ENCODE data around the gene JRKL. TPM values are rescaled to one million over a fixed set of nuclear protein-coding genes. Genes with fewer than 3 reads are reported as not detected.

The JRKL gene
- 1 to 10 TPM; 8.8 to 9.4 TPM for total RNA-seq

DNA sequence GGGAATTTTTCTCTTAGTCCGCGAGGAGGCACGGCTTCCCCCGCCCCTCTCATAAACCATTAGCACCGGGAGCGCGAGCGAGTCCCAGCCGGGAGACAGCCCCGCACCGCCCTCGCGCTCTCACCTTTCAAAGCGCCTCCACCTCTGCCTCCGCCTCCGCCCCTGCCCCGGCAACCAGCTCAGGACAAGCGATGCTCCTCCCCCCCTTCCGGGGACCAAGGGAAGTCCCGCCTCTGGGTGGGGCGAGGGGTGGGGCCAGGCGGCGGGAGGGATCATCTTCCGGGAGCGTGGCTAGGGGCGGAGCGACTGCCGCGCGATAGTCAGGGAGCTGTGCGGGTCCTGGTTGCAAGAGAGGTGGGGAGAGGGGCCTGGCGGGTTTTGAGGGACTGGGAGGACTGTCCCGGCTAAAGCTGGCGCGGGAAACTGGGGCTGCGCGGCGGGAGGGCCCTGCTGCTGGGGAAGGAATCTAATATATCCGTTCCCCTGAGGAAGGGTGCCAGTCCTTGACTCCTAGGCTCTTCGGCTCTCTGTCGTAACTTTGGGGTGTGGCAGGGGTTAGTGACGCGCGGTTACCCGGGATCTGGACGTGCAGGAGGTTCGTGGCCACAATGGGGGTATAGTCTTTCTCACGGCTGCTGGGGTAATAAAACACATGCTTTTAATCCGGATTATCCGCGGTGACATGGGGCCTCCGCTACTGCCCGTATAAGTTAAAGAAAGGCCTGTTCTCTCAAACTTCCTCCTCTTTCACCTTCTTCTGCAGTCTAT, at the start of gene JRKL, which contains the start of gene CCDC82:
JRKL (plus strand) TSS at position 294 of the 768 bp plus-strand sequence. CDS start 637 bp downstream, outside the sequence.
CCDC82 (minus strand) TSS at position 193 of the 768 bp plus-strand sequence. CDS start 5,165 bp downstream, outside the sequence.
- Mint-ChIP-seq H3K36me3 (peaks cover 6% of the 10 kb centered on the region), H3K27ac (peak within 1 kb of the TSS; percentile 85 to 88), H3K4me1 (ENCODE audit: low read depth in 2 of 2) (peaks cover 25 to 50% of the 10 kb centered on the region in 2 donors), H3K4me3 (peak within 1 kb of the TSS; percentile 92), H3K9me3 (no peaks in the 10 kb centered on the region), H3K27me3 (no peaks in the 10 kb centered on the region)
- DNase-seq (ENCODE audit: low spot score) = peak; percentile 98
- ATAC-seq = peak; percentile 99 to 100

DNA sequence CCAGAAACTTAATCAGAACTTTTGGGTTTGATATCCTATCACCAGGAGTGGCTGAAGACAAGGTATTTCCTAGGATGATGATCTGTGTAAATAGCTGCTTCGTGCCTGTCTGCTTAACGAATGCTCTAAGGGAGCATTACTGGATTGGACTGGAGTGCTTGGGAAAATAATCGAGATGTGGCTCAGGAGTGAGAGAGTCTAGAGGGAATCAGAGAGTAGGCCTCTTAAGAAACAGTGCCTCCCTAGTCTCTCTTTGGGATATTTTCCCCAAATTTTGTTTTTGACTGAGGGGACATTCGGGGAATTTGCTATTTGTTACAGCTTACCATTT, 49.3 kb upstream of the JRKL start:
- Mint-ChIP-seq H3K36me3 (no peaks in the 10 kb centered on the region), H3K4me3 (peak overlapping the region; percentile 93), H3K27me3 (no peaks in the 10 kb centered on the region), H3K27ac (peak overlapping the region; percentile 95 to 99), H3K4me1 (ENCODE audit: low read depth in 2 of 2) (peaks cover 61 to 66% of the 10 kb centered on the region in 2 donors), H3K9me3 (no peaks in the 10 kb centered on the region)
- ATAC-seq (no peak), DNase-seq (ENCODE audit: low spot score) (no peak)

DNA sequence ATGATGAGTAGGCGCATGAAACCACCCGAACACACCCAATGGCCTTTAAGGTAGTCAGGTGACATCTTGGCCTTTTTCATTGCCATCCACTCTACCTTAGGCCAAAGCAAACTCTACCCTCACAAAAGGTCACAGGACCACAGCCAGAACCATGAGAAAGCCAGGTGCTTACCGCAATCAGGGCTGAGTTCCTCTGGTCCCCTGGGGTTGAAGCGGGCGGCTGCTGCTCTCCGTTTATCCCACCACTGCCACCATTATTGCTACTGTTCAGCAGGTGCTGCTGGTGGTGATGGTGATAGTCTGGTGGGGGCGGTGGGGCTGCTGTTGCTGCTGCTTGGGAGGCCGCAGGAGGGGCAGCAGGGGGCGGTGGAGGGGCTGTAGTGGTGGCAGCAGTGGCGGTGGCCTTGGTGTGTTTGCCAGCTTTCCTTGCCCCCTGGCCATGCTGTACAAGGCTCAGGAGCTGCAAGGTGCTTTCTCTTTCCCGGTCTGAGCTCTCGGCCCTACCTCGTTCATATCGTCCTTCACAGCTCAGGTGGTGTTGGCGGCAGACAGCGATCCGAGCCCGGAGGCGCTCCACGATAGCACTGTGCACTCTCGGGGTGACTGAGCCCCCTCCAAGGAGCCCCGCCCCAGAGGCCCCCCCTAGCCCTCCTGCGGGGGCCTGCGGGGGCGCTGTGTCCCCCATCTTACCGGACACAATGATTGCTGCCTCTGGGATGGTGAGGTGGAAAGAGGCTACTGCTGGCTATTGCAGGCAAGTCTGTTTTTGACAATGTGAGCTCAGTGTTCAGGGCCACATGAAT, 48.4 kb upstream of the JRKL start:
- DNase-seq (ENCODE audit: low spot score) (peak; percentile 61), ATAC-seq (peak; percentile 3 to 62)
- Mint-ChIP-seq H3K27ac (peak overlapping the region; percentile 95 to 99), H3K9me3 (no peaks in the 10 kb centered on the region), H3K27me3 (no peaks in the 10 kb centered on the region), H3K4me3 (peak overlapping the region; percentile 93), H3K36me3 (no peaks in the 10 kb centered on the region), H3K4me1 (ENCODE audit: low read depth in 2 of 2) (peaks cover 55 to 63% of the 10 kb centered on the region in 2 donors)

DNA sequence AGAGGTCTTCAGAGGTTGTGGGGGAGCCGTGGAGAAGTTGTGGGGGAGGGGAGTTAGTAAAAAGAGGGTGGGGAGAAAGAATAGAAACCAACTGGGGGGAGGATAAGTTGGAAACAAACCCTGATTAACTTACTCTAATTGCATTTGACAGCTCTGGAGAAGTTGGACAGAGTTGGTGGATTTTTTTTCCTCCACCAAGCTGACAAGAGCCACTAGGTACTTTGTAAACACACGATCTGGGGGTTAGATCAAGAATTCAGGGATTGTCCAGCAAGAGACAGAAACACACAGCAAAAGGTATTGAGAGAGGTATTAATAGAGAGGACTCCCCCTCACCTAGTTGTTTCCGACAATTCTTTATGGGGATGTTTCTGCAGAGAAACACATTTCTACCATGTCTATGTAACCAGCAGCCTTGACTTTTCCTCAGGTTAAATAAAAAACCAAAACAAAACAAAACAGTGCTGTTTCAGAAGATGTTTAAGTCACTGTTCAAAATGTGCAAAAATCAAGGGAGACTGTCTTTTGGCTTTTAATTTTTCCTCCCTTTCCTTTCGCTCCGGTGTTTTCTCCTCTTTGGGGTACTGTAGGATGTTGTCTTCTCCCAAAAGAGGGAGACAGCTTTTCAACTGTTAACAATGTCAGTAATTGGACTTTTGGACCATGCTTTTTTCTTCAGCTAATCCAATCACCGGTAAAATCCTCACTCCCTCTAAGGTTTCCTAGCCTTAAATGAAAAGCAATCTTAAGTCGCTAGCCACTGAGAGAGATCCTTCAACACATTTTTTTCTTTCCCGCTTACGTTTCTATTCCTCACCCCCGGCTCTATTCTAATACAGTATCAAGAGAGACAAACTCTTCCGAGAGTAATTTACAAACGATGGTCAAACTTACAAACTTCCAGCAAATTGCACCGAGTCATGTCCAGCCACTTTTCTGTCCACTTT, 47.5 kb upstream of the JRKL start:
- H3K27ac Mint-ChIP-seq = peak overlapping the region; percentile 95 to 99
- H3K4me1 Mint-ChIP-seq (ENCODE audit: low read depth in 2 of 2) = peaks cover 55 to 60% of the 10 kb centered on the region in 2 donors
- no peaks in the 10 kb centered on the region for H3K36me3 Mint-ChIP-seq
- no peaks in the 10 kb centered on the region for H3K27me3 Mint-ChIP-seq
- peak overlapping the region; percentile 93 for H3K4me3 Mint-ChIP-seq
- ATAC-seq (no peak), DNase-seq (ENCODE audit: low spot score) (no peak)
- no peaks in the 10 kb centered on the region for H3K9me3 Mint-ChIP-seq

DNA sequence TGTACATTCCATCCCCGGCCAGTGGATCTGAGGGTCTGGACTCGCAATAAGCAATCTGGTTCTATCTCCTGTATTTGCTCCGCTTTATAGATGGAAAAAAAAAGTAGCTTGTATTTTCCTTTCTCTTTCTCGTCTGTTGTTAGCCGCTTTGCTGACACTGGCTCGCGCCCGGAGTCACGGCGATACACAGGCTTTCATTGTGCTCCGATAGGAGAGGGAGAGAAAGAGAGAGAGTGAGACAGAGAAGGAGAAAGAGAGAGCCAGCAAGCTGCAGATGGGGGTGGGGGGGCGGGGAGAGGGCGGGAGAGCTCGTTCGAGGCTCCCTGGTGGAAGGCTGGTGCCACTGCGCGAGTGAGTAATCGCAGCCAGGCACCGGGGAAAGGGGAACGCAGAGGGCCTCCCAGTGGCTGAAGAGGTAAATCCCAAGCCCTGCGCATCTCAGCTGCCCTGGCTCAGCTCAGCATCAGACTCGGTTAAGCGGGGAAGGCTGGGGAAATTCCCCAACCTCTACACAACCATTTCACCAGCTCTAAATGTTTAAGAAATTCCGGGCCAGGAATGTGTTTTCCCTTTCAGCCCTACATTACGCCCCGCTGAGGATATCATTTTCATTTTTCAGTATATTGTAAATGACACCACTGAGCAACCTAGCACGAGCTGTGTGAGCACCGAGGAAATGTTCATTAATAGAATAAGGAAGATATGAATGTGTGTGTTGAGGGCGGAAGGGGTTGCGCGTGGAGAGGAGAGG, 46.7 kb upstream of the JRKL start, which contains the start of gene MAML2:
MAML2 (minus strand) TSS at position 235 of the 751 bp plus-strand sequence. CDS start 1,300 bp downstream, outside the sequence.
- H3K27me3 Mint-ChIP-seq = no peaks in the 10 kb centered on the region
- H3K27ac Mint-ChIP-seq = peak within 1 kb of the TSS; percentile 95 to 99
- DNase-seq (ENCODE audit: low spot score) (peak; percentile 95), ATAC-seq (peak; percentile 90 to 96)
- peaks cover 46 to 52% of the 10 kb centered on the region in 2 donors for H3K4me1 Mint-ChIP-seq (ENCODE audit: low read depth in 2 of 2)
- H3K4me3 Mint-ChIP-seq = peak within 1 kb of the TSS; percentile 93
- H3K9me3 Mint-ChIP-seq = no peaks in the 10 kb centered on the region
- H3K36me3 Mint-ChIP-seq = no peaks in the 10 kb centered on the region

DNA sequence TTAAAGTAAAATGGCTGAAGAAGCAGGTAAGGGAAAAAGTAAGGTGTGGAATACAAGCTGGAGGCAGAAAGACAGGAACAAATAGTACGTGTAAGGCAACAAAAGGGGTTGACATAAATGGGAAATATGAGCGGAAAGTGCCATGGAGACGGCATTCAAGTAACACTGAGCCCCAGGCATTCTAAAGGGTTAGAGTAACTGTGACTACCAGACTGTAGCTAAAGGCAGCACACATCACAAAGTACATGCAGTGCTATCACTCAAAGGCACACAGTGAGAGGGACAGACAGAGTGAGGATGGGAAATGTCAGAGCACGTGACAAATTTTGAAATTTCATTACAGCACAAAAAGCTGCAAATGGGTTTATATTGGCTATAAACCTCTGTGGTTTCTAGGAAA, 33.0 kb upstream of the JRKL start:
- no peaks in the 10 kb centered on the region for H3K27me3 Mint-ChIP-seq
- H3K27ac Mint-ChIP-seq = peak overlapping the region in 1 of 2 donors; percentile 22
- H3K36me3 Mint-ChIP-seq = peaks cover 31% of the 10 kb centered on the region
- no peak overlapping the region for H3K4me3 Mint-ChIP-seq
- DNase-seq (ENCODE audit: low spot score) (no peak), ATAC-seq (no peak)
- H3K4me1 Mint-ChIP-seq (ENCODE audit: low read depth in 2 of 2) = peaks cover 15 to 26% of the 10 kb centered on the region in 2 donors
- no peaks in the 10 kb centered on the region for H3K9me3 Mint-ChIP-seq

DNA sequence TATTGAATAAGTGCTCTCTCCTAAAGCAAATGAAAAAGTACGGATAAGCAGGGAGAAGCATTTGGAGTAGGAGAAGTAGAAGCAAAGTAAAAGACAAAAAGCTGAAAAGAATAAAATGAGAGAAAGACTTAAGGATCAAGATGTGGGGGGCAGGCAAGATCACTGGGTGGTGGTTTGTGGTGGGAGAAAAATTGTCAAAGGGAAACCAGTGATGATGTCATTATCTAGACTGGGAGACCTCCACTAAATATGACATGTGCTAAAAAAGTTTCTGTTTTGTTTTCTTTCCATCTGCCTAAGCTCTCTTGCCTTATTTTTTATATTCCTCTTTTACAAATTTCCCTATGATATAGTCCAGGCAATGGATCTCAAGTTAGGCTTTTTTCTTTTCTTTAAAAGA, 32.0 kb upstream of the JRKL start:
- Mint-ChIP-seq H3K27ac (peak overlapping the region; percentile 72 to 88), H3K4me1 (ENCODE audit: low read depth in 2 of 2) (peaks cover 15 to 26% of the 10 kb centered on the region in 2 donors), H3K36me3 (peaks cover 29% of the 10 kb centered on the region), H3K9me3 (no peaks in the 10 kb centered on the region), H3K4me3 (peak overlapping the region; percentile 60), H3K27me3 (no peaks in the 10 kb centered on the region)
- ATAC-seq = peak; percentile 85 to 87
- no peak for DNase-seq (ENCODE audit: low spot score)

DNA sequence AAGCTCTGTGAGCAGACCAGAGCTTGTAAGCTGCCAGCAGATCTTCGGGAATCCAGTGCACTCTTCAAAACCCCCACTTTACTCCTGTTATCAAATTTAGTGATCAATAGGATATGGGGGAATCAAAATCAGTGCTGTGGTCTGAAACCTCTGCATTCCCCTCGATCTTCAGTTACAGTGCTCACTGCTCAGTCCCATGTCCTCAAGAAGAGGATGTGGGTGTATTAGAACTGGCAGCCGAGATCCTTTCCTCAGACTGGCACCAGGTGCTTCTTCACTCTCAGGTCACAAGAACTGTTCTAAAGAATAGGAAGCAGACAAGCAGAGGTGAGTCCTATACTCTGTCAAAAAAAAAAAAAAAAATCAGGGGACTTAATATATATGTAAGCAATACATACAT, 31.5 kb upstream of the JRKL start:
- Mint-ChIP-seq H3K27me3 (no peaks in the 10 kb centered on the region), H3K36me3 (peaks cover 29% of the 10 kb centered on the region), H3K27ac (peak overlapping the region; percentile 72 to 88), H3K4me1 (ENCODE audit: low read depth in 2 of 2) (peaks cover 15 to 26% of the 10 kb centered on the region in 2 donors), H3K9me3 (no peaks in the 10 kb centered on the region), H3K4me3 (peak overlapping the region; percentile 60)
- no peak for ATAC-seq
- DNase-seq (ENCODE audit: low spot score) = no peak

DNA sequence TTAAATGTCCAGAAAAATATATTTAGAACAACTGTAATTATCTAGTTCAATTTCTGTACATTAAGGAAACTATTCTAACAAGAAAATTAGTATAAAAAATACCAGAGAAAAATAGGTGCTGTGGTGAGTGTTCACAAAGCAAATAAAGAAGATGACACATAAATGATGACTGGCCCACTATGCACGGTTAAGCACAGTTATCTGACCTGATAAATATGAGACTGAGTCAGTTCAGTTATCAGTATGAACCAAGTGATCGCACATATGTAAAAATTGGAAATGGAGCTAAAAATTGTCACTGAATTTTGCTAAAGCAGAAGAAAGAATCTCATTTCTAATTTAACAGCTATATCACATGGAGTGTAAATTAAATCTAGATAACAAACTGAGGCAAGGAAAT, 28.0 kb upstream of the JRKL start:
- H3K27me3 Mint-ChIP-seq = no peaks in the 10 kb centered on the region
- no peaks in the 10 kb centered on the region for H3K9me3 Mint-ChIP-seq
- no peak overlapping the region for H3K4me3 Mint-ChIP-seq
- H3K36me3 Mint-ChIP-seq = peaks cover 7% of the 10 kb centered on the region
- peak overlapping the region in 1 of 2 donors; percentile 25 for H3K27ac Mint-ChIP-seq
- ATAC-seq (no peak), DNase-seq (ENCODE audit: low spot score) (no peak)
- peaks cover 12 to 23% of the 10 kb centered on the region in 2 donors for H3K4me1 Mint-ChIP-seq (ENCODE audit: low read depth in 2 of 2)

DNA sequence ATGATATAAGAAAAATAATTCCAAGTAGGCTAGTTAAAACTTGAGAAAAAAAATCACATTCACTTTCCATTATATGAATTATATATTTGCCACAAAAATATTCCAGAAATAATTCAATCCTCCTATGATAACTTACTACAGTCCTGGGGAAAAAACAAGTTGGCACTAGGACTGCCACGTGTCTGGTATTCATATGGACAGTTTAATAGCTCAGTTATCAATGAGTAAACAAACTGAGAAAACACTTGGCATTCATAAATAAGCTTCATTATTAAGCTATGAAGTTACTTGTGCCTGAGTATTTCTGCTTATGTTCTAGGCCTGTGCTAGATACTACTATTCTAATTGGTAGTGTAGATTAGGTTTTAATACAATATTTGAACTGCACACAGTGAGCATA, 24.3 kb upstream of the JRKL start:
- Mint-ChIP-seq H3K36me3 (peaks cover 9% of the 10 kb centered on the region), H3K27ac (no peak overlapping the region)

DNA sequence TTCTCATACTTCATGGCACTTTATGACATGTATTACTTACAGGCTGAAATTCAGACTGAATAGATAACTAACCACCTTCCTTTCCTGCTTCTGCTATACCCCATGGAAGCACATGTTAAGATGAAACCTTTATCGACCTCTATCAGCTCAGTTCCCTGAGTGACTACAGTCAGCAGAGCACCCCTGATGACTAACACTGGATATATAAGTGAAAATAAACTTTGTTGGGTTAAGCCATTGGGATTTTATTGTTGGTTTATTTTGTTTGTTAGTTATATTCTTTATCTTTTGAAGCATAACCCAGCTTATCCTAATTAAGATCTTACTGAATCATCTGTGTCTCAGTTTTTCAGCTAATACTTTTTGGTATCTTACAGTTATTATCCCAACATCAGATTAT, 23.8 kb upstream of the JRKL start:
- no peaks in the 10 kb centered on the region for H3K9me3 Mint-ChIP-seq
- H3K4me3 Mint-ChIP-seq = no peak overlapping the region
- ATAC-seq (no peak), DNase-seq (ENCODE audit: low spot score) (no peak)
- H3K27me3 Mint-ChIP-seq = no peaks in the 10 kb centered on the region
- H3K27ac Mint-ChIP-seq = no peak overlapping the region
- H3K4me1 Mint-ChIP-seq (ENCODE audit: low read depth in 2 of 2) = no peaks in the 10 kb centered on the region
- peaks cover 9% of the 10 kb centered on the region for H3K36me3 Mint-ChIP-seq

More for the DNA sequence above, 24.3 kb upstream of the JRKL start:
- no peak for ATAC-seq
- Mint-ChIP-seq H3K4me1 (ENCODE audit: low read depth in 2 of 2) (no peaks in the 10 kb centered on the region), H3K9me3 (no peaks in the 10 kb centered on the region), H3K4me3 (no peak overlapping the region), H3K27me3 (no peaks in the 10 kb centered on the region)
- DNase-seq (ENCODE audit: low spot score) = no peak

DNA sequence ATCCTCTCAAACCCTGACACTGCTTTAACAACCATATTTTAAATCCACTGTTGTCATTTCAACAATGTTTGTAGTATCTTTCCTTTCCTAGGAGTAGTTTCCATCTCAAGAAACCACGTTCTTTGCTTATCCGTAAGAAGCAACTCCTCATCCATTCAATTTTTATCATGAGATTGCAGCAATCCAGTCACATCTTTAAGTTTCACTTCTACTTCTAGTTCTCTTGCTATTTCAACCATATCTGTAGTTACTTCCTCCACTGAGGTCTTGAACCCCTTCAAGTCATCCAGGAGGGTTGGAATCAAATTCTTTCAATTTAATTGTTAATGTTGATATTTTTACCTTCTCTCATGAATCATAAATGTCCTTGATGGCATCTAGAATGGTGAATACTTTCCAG, 22.5 kb upstream of the JRKL start:
- H3K9me3 Mint-ChIP-seq = no peaks in the 10 kb centered on the region
- ATAC-seq (no peak), DNase-seq (ENCODE audit: low spot score) (no peak)
- H3K4me1 Mint-ChIP-seq (ENCODE audit: low read depth in 2 of 2) = peaks cover 0 to 4% of the 10 kb centered on the region in 2 donors
- H3K4me3 Mint-ChIP-seq = no peak overlapping the region
- no peaks in the 10 kb centered on the region for H3K27me3 Mint-ChIP-seq
- no peak overlapping the region for H3K27ac Mint-ChIP-seq
- H3K36me3 Mint-ChIP-seq = peaks cover 14% of the 10 kb centered on the region

Data from natural killer cell treated with Interleukin-12 subunit alpha and Interleukin-12 subunit beta and Interleukin-15 and Interleukin-18, amount 100 ng/mL, for 72 hours (primary cell).